Spleen (tissue), 11 donors: Measurements from ENCODE around the gene PRKG1. TPM values are rescaled to one million over a fixed set of nuclear protein-coding genes. Genes with fewer than 3 reads are reported as not detected.

Experiments
- DNase-seq: peaks from one replicate; pipeline ENCODE4 v3.0.0-alpha.2; 2020
- H3K27ac ChIP-seq, 8 donors: fragments of 200-600 bp; sonication (generic) in 7 of 8; 1 replicate in 4 of 8; 2 replicates in 4 of 8; pipeline versions ENCODE4 v1.5.0 to v1.8.0; 2016 to 2021; ENCODE audit warnings: inconsistent platforms in 4 of 8, mild to moderate bottlenecking in 4 of 8, moderate library complexity in 1 of 8
- H3K27me3 ChIP-seq, 7 donors: fragments of 200-600 bp; sonication (generic) in 6 of 7; replicated peaks in 1 of 7; 1 replicate in 4 of 7; 2 replicates in 3 of 7; pipeline versions ENCODE4 v1.5.0 to v1.8.0; 2016 to 2021; ENCODE audit warnings: inconsistent platforms in 3 of 7, mild to moderate bottlenecking in 1 of 7
- H3K36me3 ChIP-seq, 6 donors: fragments of 200-600 bp; sonication (generic) in 5 of 6; 1 replicate in 4 of 6; 2 replicates in 2 of 6; pipeline versions ENCODE4 v1.5.0 to v1.8.0; 2016 to 2021; ENCODE audit warnings: inconsistent platforms in 2 of 6
- H3K4me1 ChIP-seq, 6 donors: fragments of 200-600 bp; sonication (generic) in 5 of 6; 1 replicate in 3 of 6; 2 replicates in 3 of 6; pipeline versions ENCODE4 v1.5.0 to v1.8.0; 2016 to 2021; ENCODE audit warnings: inconsistent platforms in 3 of 6
- H3K4me3 ChIP-seq, 8 donors: fragments of 200-600 bp; sonication (generic) in 7 of 8; 1 replicate in 4 of 8; 2 replicates in 4 of 8; pipeline versions ENCODE4 v1.5.0 to v1.8.0; 2016 to 2021; ENCODE audit warnings: inconsistent platforms in 4 of 8, mild to moderate bottlenecking in 4 of 8, moderate library complexity in 2 of 8
- H3K9me3 ChIP-seq, 8 donors: fragments of 200-600 bp; sonication (generic) in 7 of 8; 1 replicate in 4 of 8; 2 replicates in 4 of 8; pipeline versions ENCODE4 v1.5.0 to v1.8.0; 2016 to 2021; ENCODE audit warnings: inconsistent platforms in 4 of 8
- POLR2A ChIP-seq, 3 donors: fragments of 450-650 bp; IDR thresholded peaks; one replicate each; pipeline ENCODE4 v1.5.1; 2017; ENCODE audit warnings: antibody characterized with exemption in 3 of 3, mild to moderate bottlenecking in 1 of 3
- POLR2AphosphoS5 ChIP-seq, 3 donors: sonication (generic); formaldehyde crosslinking; IDR thresholded peaks; one replicate each; pipeline ENCODE4 v1.5.1; 2017; ENCODE audit warnings: antibody characterized with exemption in 3 of 3
- WGBS, 5 donors: extraction: QIAGEN DNeasy Blood & Tissue Kit in 3 of 5; methylation state at CpG; one replicate each; pipeline versions ENCODE4 v1.1.5 to v1.1.7; 2013 to 2018; 5-methylcytosine and 5-hydroxymethylcytosine counted together
- intact Hi-C: fragments of 100-400 bp; cut with DNase I; formaldehyde crosslinking; loops from one replicate; pipeline ENCODE4 v1.15.0; 2023; ENCODE audit warnings: low total_unique reads
- polyA plus RNA-seq, 3 donors: library from polyadenylated mRNA; stranded (reverse); fragments of 200-250 nt; gene quantifications; one replicate each; pipeline ENCODE4 v1.2.1, GENCODE V29; 2013
- total RNA-seq, 7 donors: library from RNA; depleted of rRNA in 3 of 7; stranded (reverse); fragments of >200 nt in 3 of 7; fragmentation: NEBNext Ultra II Directional in 4 of 7; extraction: Animal tissue kit (Norgen Biotek cat#: 25700) in 4 of 7; gene quantifications; one replicate each; pipeline versions ENCODE4 v1.1.0 to v1.2.1, GENCODE V29; 2016 to 2021
- TF ChIP-seq, protein P1 (sequence below), 11 experiments: fragments of 200-600 bp in 7 of 11; fragments of 450-650 bp in 4 of 11; sonication (generic) in 4 of 11; IDR thresholded peaks in 8 of 11; conservative IDR thresholded peaks in 3 of 11; 1 replicate in 7 of 11; 2 replicates in 4 of 11; pipeline versions ENCODE4 v1.4.0 to v1.8.0; 2016 to 2021; ENCODE audit warnings: antibody characterized with exemption in 11 of 11, inconsistent platforms in 4 of 11, mild to moderate bottlenecking in 1 of 11
- donor health status: healthy with polysubstance abuse.
- donor health status: DM: no; HTN: no; CAD: no; lungs with moderate emphysema.
- donor health status: DM: no; HTN: no; CAD: no.
- donor health status: Bipolar disorder and iron deficiency.
- donor health status: healthy.
- donor health status: DM: no; HTN: no; CAD: no.
- donor health status: DM: yes; HTN: yes; CAD: no.

The PRKG1 gene
- total and polyA plus RNA-seq, 10 donors: 0.65 to 10.5 (median 7.2) TPM

DNA sequence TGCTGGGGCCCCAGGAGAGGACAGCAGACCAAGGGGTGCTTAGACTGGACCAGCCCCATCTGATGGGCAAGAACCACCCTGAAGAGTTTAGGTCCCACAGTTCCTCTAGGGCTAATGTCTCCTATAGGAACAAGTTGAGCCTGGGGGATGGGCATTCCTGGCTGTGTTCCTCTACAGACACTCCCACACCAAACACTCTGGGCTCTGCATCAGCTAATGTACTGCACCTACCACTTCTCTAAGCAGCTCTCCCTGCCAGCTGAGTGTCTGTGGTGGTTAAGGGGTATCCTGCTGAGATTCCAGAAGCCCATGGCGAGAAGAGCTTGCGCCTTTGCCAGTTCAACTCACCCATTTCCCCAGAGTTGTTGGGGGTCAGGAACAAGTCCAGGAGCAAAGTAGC is 909.2 kb downstream of the PRKG1 start:
- intact Hi-C loops: no loop called here
- DNase-seq: no peak
- Histone ChIP-seq H3K4me3 (no peak overlapping the region), H3K9me3 (peaks cover 0 to 14% (median 6%) of the 10 kb centered on the region in 8 donors), H3K4me1 (no peaks in the 10 kb centered on the region), H3K36me3 (no peaks in the 10 kb centered on the region), H3K27me3 (no peaks in the 10 kb centered on the region), H3K27ac (no peak overlapping the region)
- TF ChIP-seq, protein P1, sequence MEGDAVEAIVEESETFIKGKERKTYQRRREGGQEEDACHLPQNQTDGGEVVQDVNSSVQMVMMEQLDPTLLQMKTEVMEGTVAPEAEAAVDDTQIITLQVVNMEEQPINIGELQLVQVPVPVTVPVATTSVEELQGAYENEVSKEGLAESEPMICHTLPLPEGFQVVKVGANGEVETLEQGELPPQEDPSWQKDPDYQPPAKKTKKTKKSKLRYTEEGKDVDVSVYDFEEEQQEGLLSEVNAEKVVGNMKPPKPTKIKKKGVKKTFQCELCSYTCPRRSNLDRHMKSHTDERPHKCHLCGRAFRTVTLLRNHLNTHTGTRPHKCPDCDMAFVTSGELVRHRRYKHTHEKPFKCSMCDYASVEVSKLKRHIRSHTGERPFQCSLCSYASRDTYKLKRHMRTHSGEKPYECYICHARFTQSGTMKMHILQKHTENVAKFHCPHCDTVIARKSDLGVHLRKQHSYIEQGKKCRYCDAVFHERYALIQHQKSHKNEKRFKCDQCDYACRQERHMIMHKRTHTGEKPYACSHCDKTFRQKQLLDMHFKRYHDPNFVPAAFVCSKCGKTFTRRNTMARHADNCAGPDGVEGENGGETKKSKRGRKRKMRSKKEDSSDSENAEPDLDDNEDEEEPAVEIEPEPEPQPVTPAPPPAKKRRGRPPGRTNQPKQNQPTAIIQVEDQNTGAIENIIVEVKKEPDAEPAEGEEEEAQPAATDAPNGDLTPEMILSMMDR (IDR thresholded peaks at IDR 0.05 in 8 of 11, conservative IDR thresholded peaks at IDR 0.05 in 3 of 11): no peak
- no peak for TF ChIP-seq POLR2A (IDR thresholded peaks at IDR 0.05)
- TF ChIP-seq POLR2AphosphoS5 (IDR thresholded peaks at IDR 0.05): no peak
- 80 to 100% (median 93%) methylated on average over 2 of the region's 2 CpGs for WGBS, 5 donors

DNA sequence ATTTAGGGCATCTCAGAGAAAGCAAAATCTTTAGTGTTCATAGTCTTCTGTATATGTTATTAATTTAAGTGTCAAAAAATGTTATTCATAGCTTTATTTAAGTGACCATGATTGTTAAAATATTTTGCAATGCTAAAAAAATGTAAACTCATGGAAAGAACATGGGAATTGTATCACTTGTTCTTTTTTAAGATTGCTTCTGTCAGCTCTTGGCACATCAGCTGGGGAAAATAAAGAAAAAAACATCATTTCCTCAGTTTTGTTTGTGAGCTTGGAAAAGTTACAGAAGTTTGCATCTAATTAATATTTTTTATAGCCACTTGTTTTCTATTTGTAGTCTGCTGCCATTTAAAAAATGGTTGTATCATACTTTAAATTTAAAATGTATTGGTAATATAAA is 911.0 kb downstream of the PRKG1 start:
- H3K9me3 ChIP-seq: peaks cover 0 to 13% (median 4%) of the 10 kb centered on the region in 8 donors
- H3K27me3 ChIP-seq: no peaks in the 10 kb centered on the region
- no peak for DNase-seq
- H3K36me3 ChIP-seq: no peaks in the 10 kb centered on the region
- intact Hi-C loops: no loop called here
- no peak overlapping the region for H3K27ac ChIP-seq
- no peak overlapping the region for H3K4me3 ChIP-seq
- no peak for TF ChIP-seq POLR2A (IDR thresholded peaks at IDR 0.05)
- no peak for TF ChIP-seq POLR2AphosphoS5 (IDR thresholded peaks at IDR 0.05)
- TF ChIP-seq, protein P1 (IDR thresholded peaks at IDR 0.05 in 8 of 11, conservative IDR thresholded peaks at IDR 0.05 in 3 of 11): no peak
- no peaks in the 10 kb centered on the region for H3K4me1 ChIP-seq

DNA sequence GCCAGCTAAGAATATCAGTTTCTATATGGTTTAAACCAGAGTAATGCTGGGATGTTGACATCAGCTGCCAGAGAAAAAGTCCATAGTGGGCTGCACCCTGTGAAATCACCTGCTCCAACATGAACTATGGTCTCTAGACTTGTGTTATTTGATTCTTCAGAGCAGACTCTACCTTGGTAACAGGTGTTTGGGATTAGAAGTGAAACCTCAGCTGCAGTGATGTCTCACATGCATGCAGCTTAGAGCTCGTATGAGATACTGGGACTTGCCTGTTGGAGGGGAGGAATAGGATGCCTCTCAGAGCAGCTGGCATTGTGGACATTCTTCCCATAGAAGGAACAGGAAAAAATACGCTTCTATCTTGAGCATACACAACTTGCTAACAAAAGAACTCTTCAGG is 912.2 kb downstream of the PRKG1 start:
- Histone ChIP-seq H3K36me3 (no peaks in the 10 kb centered on the region), H3K4me3 (no peak overlapping the region), H3K27me3 (no peaks in the 10 kb centered on the region), H3K4me1 (no peaks in the 10 kb centered on the region), H3K9me3 (peaks cover 0 to 1% (median 0%) of the 10 kb centered on the region in 8 donors), H3K27ac (no peak overlapping the region)
- no peak for DNase-seq
- TF ChIP-seq POLR2A (IDR thresholded peaks at IDR 0.05) (no peak), POLR2AphosphoS5 (IDR thresholded peaks at IDR 0.05) (no peak)
- TF ChIP-seq, protein P1 (IDR thresholded peaks at IDR 0.05 in 8 of 11, conservative IDR thresholded peaks at IDR 0.05 in 3 of 11): no peak
- WGBS, 5 donors: 31 to 79% (median 58%) methylated on average over 2 of the region's 2 CpGs
- intact Hi-C loops: no loop called here

DNA sequence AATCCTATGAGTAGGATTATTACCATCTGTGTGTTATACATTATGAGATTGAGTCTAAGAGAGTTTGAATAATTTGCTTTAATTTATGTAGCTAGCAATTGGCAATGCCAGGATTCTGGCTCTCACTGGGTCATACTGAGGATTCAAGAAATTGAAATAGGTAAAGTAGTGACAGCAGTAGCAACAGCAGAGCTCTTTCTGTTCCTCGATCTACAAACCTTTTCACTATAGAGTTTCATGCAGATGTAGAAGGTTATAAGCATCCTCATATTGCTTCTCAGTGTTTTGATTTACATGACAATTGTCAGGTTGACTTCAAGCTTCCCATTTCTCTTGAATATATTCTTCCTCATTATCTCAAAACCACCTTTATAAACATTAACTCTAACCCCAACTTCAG is 919.2 kb downstream of the PRKG1 start:
- Histone ChIP-seq H3K4me1 (no peaks in the 10 kb centered on the region), H3K4me3 (no peak overlapping the region), H3K9me3 (no peaks in the 10 kb centered on the region), H3K27me3 (no peaks in the 10 kb centered on the region), H3K36me3 (no peaks in the 10 kb centered on the region), H3K27ac (no peak overlapping the region)
- DNase-seq: no peak
- WGBS, 5 donors: 76 to 96% (median 82%) methylated on average over 1 of the region's 1 CpG
- intact Hi-C loops: no loop called here
- no peak for TF ChIP-seq POLR2A (IDR thresholded peaks at IDR 0.05)
- TF ChIP-seq, protein P1 (IDR thresholded peaks at IDR 0.05 in 8 of 11, conservative IDR thresholded peaks at IDR 0.05 in 3 of 11): no peak
- no peak for TF ChIP-seq POLR2AphosphoS5 (IDR thresholded peaks at IDR 0.05)
